ENCODE measurements around the gene OTOF.

DNA sequence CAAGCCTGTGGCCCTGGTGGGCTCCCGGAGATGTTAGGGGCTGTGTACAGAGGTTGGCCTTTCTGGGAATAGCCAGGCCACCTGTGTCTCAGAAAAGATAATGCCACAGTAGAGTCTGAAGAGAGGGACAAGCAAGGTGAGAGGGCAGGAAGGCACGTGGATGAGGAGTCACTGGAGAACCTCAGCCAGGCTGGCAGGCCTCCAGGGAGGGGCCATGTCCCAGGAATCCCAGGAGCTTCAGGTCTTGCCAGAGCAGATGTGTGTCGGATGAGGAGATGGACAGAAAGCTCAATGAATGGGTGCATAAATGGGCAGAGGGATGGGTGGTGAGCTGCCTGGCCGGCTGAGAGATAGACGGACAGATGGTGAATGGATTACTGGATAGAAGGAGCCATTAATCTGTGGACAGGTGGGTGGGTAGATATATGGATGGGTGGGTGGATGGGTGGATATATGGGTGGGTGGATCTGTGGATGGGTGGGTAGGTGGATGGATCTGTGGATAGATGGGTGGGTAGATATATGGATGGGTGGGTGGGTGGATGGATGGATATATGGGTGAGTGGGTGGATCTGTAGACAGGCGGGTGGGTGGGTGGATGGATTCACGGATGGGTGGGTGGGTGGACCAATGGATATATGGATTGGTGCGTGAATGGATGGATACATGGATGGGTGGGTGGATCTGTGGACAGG, 7.9 kb upstream of the OTOF start:
- no peak for TF ChIP-seq EZH2phosphoT487 (IDR thresholded peaks at IDR 0.05; ENCODE audit: insufficient read depth, low read depth)
- TF ChIP-seq EZH2 (IDR thresholded peaks at IDR 0.05; ENCODE audit: insufficient read depth, poor library complexity, severe bottlenecking), result no peak
